ENCODE results near the gene ASTN2.

ASTN2 gene, protein sequence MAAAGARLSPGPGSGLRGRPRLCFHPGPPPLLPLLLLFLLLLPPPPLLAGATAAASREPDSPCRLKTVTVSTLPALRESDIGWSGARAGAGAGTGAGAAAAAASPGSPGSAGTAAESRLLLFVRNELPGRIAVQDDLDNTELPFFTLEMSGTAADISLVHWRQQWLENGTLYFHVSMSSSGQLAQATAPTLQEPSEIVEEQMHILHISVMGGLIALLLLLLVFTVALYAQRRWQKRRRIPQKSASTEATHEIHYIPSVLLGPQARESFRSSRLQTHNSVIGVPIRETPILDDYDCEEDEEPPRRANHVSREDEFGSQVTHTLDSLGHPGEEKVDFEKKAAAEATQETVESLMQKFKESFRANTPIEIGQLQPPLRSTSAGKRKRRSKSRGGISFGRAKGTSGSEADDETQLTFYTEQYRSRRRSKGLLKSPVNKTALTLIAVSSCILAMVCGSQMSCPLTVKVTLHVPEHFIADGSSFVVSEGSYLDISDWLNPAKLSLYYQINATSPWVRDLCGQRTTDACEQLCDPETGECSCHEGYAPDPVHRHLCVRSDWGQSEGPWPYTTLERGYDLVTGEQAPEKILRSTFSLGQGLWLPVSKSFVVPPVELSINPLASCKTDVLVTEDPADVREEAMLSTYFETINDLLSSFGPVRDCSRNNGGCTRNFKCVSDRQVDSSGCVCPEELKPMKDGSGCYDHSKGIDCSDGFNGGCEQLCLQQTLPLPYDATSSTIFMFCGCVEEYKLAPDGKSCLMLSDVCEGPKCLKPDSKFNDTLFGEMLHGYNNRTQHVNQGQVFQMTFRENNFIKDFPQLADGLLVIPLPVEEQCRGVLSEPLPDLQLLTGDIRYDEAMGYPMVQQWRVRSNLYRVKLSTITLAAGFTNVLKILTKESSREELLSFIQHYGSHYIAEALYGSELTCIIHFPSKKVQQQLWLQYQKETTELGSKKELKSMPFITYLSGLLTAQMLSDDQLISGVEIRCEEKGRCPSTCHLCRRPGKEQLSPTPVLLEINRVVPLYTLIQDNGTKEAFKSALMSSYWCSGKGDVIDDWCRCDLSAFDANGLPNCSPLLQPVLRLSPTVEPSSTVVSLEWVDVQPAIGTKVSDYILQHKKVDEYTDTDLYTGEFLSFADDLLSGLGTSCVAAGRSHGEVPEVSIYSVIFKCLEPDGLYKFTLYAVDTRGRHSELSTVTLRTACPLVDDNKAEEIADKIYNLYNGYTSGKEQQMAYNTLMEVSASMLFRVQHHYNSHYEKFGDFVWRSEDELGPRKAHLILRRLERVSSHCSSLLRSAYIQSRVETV (N-terminal part only)

DNA sequence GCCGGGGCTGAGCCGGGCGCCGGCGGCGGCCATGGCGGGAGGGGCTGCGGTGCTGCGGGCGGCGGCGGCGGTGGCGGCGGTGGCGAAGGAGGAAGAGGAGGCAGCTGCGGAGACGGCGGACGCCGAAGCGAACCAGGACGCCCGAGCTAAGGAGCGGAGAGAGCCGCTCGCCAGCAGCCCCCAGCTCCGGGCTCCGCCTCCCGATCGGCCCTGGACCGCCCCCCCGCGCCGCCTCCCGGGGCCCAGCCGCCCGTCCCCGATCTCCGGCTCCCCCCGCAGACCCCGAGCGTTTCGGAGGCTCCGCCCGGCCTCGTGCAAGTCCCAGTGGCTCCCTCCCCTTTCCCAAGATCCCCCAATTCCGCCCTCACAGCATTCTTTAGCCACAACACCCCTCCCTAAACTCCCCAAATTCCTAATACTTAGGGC lies at the start of gene ASTN2:
ASTN2 (minus strand) TSS at position 152 of the 426 bp plus-strand sequence; CDS start at position 33, 119 bp downstream.
- DNase-seq (ENCODE audit: low read depth) = no peak
- H3K4me3 ChIP-seq (ENCODE audit: low read depth, low read length) = peak within 1 kb of the TSS; percentile 38

DNA sequence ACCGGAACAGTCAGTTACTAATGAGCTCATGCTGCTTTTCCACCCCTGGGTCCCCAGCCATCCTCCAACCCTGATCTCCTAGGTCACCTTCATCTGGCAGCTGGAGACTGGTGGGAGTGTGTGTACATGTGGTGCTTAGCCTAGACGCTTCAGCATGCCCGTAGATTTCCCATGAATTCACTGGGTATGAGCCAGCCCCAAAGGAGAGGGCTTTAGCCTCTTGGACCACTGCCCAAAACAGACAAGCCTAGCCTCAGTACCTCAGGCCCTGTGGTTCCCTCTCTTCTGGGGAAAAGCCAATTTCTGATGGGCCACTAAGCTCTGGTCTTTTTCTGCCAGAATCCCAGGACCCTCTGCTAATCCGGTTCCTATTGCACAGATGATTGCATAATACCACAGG lies 48.0 kb upstream of the ASTN2 start:
- DNase-seq (ENCODE audit: low read depth) = no peak
- no peak overlapping the region for H3K4me3 ChIP-seq (ENCODE audit: low read depth, low read length)

- no peak overlapping the region for H3K4me3 ChIP-seq (ENCODE audit: low read depth, low read length)
- DNase-seq (ENCODE audit: low read depth) = no peak
Observed at GRCh38 chr9:117461386-117461785, 46.5 kb upstream of the ASTN2 start.

DNA sequence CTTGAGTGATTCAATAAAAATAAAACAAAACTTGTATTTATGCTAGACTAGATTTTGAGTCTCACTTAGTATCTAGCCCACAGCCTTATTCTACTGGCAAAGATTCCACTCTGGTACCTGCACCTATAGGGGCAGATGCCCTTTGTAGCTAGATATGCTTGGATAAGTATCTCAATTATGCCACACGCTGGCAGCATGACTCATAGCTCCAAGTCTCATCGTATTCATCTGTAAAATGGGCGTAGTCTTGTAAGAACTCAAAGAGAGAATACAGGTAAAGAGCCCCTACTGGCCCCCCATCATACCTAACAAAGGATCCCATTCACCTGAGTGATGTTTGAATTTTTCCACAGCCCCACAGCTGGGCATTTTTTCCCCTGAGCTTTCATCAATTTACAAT lies 45.9 kb upstream of the ASTN2 start:
- DNase-seq (ENCODE audit: low read depth) = no peak
- no peak overlapping the region for H3K4me3 ChIP-seq (ENCODE audit: low read depth, low read length)

DNA sequence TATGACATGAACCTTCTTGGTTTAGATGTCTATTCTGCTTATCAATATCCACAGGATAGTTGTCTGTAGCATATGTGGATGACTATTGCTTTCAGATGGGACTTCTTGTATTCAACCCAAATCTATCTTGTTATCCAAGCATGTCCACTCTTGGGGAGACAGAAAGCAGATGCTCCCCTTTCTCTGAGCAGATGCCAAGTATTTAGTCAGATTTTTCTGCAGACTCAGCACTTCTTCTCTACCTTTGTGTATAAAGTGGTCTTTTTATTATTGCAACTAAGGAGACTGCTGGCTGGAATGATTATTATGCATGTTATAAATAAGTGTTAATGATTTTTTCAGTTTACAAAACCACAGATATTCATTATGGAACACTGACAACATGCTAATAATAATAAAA lies 45.1 kb upstream of the ASTN2 start:
- DNase-seq (ENCODE audit: low read depth) = no peak
- no peak overlapping the region for H3K4me3 ChIP-seq (ENCODE audit: low read depth, low read length)

DNA sequence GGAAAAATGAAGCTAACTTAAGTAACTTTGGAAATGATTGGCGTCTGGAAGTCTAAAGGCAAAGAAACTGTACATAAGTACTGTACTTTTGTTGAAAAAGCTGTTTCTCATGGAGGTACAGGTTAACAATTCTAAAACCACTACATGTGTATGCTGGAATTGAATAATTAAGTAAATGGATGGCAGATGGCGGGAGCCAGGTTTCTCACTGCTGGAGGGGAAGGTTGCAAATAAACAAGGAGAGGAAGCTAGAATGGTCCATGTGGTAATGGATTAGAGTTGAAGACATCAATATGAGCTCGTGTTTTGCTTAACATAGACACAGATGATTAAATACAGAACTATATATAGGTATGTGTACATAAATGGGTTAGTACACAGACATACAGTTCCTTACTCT lies 43.2 kb upstream of the ASTN2 start:
- DNase-seq (ENCODE audit: low read depth) = no peak
- no peak overlapping the region for H3K4me3 ChIP-seq (ENCODE audit: low read depth, low read length)

DNA sequence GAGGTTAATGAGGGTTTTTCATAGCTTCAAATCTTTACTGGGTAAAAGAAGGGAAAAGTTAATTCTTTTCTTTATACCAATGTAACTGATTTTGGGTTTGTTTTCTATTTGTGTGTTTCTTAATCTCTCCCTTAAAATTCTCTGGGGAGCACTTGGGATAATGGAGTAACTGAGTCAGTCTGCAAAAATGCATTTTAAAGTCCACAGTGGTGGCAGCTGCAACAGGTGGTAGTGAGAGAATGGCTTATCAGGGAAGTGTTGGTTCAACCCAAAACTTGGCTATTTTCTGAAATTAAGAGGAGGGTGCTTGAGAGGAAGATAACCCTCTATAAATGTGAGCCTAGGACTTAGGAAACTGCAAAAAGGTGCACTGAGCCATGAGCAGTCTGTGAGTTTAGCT lies 39.9 kb upstream of the ASTN2 start:
- H3K4me3 ChIP-seq (ENCODE audit: low read depth, low read length) = no peak overlapping the region
- DNase-seq (ENCODE audit: low read depth) = no peak

DNA sequence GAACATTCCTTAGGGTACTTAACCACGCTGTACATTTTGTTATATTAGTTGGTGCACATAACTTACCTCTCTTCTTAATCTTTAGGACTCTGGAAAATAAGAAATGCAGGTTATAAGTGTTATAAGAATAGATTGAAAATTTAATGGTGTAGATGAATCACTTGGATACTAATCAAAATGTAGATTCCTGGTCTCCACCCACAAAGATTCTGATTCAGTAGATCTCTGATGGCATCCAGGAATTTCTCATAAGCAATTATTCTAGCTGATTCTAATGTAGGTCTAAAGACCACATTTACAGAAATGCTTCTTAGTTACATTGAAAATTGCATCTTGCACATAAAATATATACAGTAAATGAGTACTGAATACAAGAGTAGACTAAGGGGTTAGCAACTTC lies 38.9 kb upstream of the ASTN2 start:
- no peak for DNase-seq (ENCODE audit: low read depth)
- no peak overlapping the region for H3K4me3 ChIP-seq (ENCODE audit: low read depth, low read length)

DNA sequence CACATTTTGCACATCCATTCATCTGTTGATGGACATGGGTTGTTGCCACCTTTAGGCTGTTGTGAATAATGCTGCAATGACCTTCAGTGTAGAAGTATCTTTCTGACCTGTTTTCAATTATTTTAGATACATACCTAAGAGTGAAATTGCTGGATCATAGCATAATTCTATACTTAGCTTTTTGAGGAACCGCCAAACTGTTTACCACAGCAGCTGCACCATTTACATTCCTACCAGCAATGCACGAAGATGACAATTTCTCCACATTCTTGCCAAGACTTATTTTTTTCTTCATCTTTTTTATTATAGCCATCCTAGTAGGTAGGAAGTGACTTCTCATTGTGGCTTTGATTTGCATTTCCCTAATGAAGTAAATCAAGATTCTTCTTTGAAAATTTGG lies 36.5 kb upstream of the ASTN2 start:
- H3K4me3 ChIP-seq (ENCODE audit: low read depth, low read length) = no peak overlapping the region
- DNase-seq (ENCODE audit: low read depth) = no peak

DNA sequence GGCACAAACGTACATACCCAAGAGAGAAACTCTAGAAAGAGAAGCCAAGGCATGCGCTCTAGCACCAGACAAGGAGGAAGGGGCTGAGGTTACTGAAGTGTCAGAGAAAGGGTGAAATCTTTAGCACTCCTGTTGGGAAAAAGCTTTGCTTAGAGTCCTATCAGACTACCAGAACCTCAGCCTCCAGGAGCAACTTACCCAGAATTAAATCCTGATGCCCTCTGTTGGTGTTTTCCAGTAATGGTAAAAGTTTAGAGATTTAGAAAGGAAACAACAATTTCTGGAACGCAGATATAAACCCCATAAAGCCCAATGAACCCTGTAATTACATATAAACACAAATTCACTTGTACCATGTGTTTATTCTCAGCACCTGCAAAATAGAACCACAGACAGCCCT lies 33.2 kb upstream of the ASTN2 start:
- DNase-seq (ENCODE audit: low read depth) = no peak
- H3K4me3 ChIP-seq (ENCODE audit: low read depth, low read length) = no peak overlapping the region

- DNase-seq (ENCODE audit: low read depth) = no peak
- H3K4me3 ChIP-seq (ENCODE audit: low read depth, low read length) = no peak overlapping the region
Observed at GRCh38 chr9:117445631-117446030, 30.8 kb upstream of the ASTN2 start.

- no peak overlapping the region for H3K4me3 ChIP-seq (ENCODE audit: low read depth, low read length)
Observed at GRCh38 chr9:117444501-117444900, 29.6 kb upstream of the ASTN2 start.

DNA sequence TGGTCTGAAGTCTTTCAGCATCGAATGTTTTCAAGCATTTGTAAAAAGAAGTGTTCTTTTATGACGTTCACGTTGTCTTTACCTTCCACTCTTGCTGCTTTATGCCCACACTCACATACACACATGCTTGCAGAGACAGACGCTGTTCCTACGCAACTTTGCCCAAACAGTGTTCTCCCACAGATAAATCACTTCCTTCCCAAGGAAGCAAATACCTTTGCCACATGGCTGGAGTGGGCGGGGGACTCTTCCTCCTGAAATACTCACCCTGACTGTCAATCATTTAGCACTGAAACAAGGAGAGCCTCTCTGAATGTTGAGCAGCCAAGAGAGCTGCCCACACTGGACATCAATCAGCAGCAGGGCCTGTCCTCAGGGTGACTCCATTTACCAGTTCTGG lies 22.4 kb upstream of the ASTN2 start:
- DNase-seq (ENCODE audit: low read depth) = no peak
- no peak overlapping the region for H3K4me3 ChIP-seq (ENCODE audit: low read depth, low read length)

More at GRCh38 chr9:117444501-117444900, 29.6 kb upstream of the ASTN2 start:
- DNase-seq (ENCODE audit: low read depth) = no peak

DNA sequence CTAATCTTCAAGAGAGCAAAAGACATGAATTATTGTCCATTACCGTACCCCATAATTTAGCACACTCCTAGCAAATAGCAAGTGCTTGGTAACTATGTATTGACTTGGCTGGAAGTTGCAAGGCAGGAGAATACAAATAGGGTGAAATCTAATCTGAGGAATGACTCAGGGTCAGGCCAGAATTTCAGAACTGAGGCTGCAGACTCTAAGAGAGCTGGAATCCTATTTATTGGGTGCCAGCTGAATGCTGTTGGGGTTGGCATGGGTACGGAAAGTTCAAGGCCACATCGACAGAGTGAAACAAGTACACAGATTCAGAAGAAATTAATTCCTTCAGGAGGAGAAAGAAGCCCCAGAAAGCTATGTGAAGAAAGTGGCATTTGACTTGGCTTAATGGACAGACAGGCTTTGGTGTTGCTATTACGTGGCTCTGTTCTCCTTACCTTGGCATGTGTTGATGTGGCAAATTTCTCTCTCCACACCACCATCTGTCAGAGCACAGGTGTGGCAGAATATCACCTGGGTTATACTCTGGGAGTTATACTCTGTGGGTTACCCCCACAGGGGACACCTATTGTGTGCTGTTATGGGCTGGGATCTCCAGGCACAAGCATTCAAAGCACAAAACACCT lies 20.9 kb upstream of the ASTN2 start:
- no peak overlapping the region for H3K4me3 ChIP-seq (ENCODE audit: low read depth, low read length)
- no peak for DNase-seq (ENCODE audit: low read depth)

DNA sequence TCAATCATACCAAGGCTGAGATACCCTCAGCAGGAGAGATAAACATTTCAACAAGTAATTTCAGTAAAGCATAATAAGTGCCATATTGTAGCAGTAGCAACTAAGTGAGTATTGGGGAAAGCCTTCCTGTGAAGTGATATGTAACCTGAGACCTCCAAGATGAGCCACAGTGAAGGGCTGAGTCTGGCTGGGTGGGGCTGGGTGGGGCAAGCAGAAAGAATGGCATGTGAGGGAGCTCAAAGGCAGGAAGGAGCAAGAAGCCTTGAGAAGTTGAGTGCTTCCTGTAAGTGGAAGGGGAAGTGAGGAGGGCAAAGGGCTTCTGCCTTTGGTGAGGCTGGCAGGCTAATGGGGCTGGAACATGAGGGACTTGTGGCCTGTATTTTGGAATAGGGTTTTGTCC lies 19.7 kb upstream of the ASTN2 start:
- H3K4me3 ChIP-seq (ENCODE audit: low read depth, low read length) = no peak overlapping the region
- no peak for DNase-seq (ENCODE audit: low read depth)

DNA sequence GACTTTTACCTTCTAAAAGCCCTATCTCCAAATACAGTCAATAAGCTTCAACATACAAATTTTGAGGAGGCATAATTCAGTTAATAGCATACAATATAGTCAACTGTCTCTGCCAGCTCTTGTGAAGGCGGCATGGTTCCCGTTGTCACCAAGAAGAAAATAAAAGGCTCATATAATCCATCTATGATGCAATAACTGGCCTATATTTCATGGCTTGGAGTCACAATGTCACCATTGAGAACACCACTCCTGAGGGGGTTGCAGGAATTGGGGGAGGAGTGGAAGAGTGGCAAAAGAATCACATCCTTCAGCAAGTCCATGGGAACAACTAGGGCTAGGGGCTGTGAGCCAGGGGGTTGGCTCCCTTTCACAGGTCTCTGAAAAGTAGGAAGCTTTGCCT lies 16.0 kb upstream of the ASTN2 start:
- no peak for DNase-seq (ENCODE audit: low read depth)
- no peak overlapping the region for H3K4me3 ChIP-seq (ENCODE audit: low read depth, low read length)

- DNase-seq (ENCODE audit: low read depth) = no peak
- no peak overlapping the region for H3K4me3 ChIP-seq (ENCODE audit: low read depth, low read length)
Observed at GRCh38 chr9:117427357-117427913, 12.6 kb upstream of the ASTN2 start.

GRCh38 chr9:117425566-117425965 lies 10.7 kb upstream of the ASTN2 start:
- DNase-seq (ENCODE audit: low read depth) = no peak
- H3K4me3 ChIP-seq (ENCODE audit: low read depth, low read length) = no peak overlapping the region

DNA sequence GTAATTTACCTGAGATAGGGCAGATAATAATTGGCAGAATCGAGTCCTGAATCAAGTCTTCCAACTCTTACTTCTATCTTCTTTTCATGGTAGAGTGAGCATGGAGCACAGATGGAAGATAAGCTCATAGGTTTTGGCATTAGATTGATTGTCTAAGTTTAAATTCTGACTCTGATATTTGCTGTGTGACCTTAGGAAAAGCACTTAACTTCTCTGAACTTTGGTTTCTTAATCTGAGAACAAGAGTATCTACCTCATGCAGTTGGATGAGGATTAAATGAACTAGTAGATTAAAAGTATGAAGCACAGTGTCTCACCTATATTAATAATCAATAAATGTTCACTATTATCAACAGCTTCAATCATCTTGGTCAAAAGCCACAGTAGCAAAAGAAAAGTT lies 9.4 kb upstream of the ASTN2 start:
- DNase-seq (ENCODE audit: low read depth) = no peak
- H3K4me3 ChIP-seq (ENCODE audit: low read depth, low read length) = no peak overlapping the region
